Liver (tissue), 9 donors: ENCODE measurements around the gene C18orf54. TPM values are rescaled to one million over a fixed set of nuclear protein-coding genes. Genes with fewer than 3 reads are reported as not detected.

Source experiments
- DNase-seq: peaks from one replicate; pipeline ENCODE4 v3.0.0-alpha.2; 2017; ENCODE audit warnings: low spot score
- H3K27ac ChIP-seq, 2 donors: one replicate each; pipeline ENCODE4 v1.7.0; 2013; ENCODE audit warnings: inconsistent platforms in 2 of 2, low read length in 2 of 2, control low read depth in 1 of 2, low read depth in 1 of 2, mild to moderate bottlenecking in 1 of 2
- H3K27me3 ChIP-seq, 4 donors: one replicate each; pipeline versions ENCODE4 v1.6.1 to v1.7.0; 2013; ENCODE audit warnings: low read length in 3 of 4, inconsistent platforms in 1 of 4, mild to moderate bottlenecking in 1 of 4, moderate library complexity in 1 of 4; ENCODE audit not compliant: control insufficient read depth in 4 of 4, insufficient read depth in 4 of 4
- H3K36me3 ChIP-seq, 4 donors: one replicate each; pipeline versions ENCODE4 v1.6.1 to v1.7.0; 2013; ENCODE audit warnings: low read length in 3 of 4, mild to moderate bottlenecking in 3 of 4, low read depth in 1 of 4, moderate library complexity in 1 of 4; ENCODE audit not compliant: control insufficient read depth in 4 of 4, insufficient read depth in 3 of 4
- H3K4me1 ChIP-seq, 4 donors: one replicate each; pipeline versions ENCODE4 v1.6.1 to v1.7.0; 2013; ENCODE audit warnings: low read length in 3 of 4, mild to moderate bottlenecking in 3 of 4, moderate library complexity in 1 of 4; ENCODE audit not compliant: control insufficient read depth in 4 of 4, insufficient read depth in 4 of 4
- H3K4me3 ChIP-seq, 3 donors: one replicate each; pipeline versions ENCODE4 v1.6.1 to v1.7.0; 2013; ENCODE audit warnings: low read length in 3 of 3, control low read depth in 1 of 3, low read depth in 1 of 3, mild to moderate bottlenecking in 1 of 3
- H3K9ac ChIP-seq, 2 donors: one replicate each; pipeline ENCODE4 v1.7.0; 2013; ENCODE audit warnings: low read length in 2 of 2, mild to moderate bottlenecking in 2 of 2, moderate library complexity in 2 of 2, control low read depth in 1 of 2, low read depth in 1 of 2
- H3K9me3 ChIP-seq, 4 donors: one replicate each; pipeline versions ENCODE4 v1.6.1 to v1.7.0; 2013; ENCODE audit warnings: low read length in 3 of 4; ENCODE audit not compliant: control insufficient read depth in 4 of 4
- EGR1 ChIP-seq, 2 donors: IDR thresholded peaks; 2 replicates each; pipeline ENCODE4 v1.6.1; 2016 to 2018; ENCODE audit warnings: antibody characterized with exemption in 2 of 2, low read depth in 2 of 2
- HNF4A ChIP-seq, 2 donors: conservative IDR thresholded peaks; 2 replicates each; pipeline ENCODE4 v1.6.1; 2016; ENCODE audit warnings: antibody characterized with exemption in 2 of 2, mild to moderate bottlenecking in 2 of 2
- HNF4G ChIP-seq: IDR thresholded peaks from 2 replicates; pipeline ENCODE4 v1.6.1; 2016; ENCODE audit warnings: antibody characterized with exemption
- MAX ChIP-seq: IDR thresholded peaks from 2 replicates; pipeline ENCODE4 v1.6.1; 2016; ENCODE audit warnings: antibody characterized with exemption
- NR2F2 ChIP-seq: IDR thresholded peaks from 2 replicates; pipeline ENCODE4 v1.6.1; 2016; ENCODE audit warnings: antibody characterized with exemption
- RAD21 ChIP-seq, 2 donors: IDR thresholded peaks; 2 replicates each; pipeline ENCODE4 v1.6.1; 2016; ENCODE audit warnings: antibody characterized with exemption in 2 of 2, mild to moderate bottlenecking in 2 of 2
- RXRA ChIP-seq, 2 donors: IDR thresholded peaks; 2 replicates each; pipeline ENCODE4 v1.6.1; 2017 to 2018; ENCODE audit warnings: antibody characterized with exemption in 2 of 2, mild to moderate bottlenecking in 1 of 2
- TAF1 ChIP-seq: conservative IDR thresholded peaks from 2 replicates; pipeline ENCODE4 v1.6.1; 2016; ENCODE audit warnings: antibody characterized with exemption, mild to moderate bottlenecking
- WGBS: extraction: QIAGEN DNeasy Blood & Tissue Kit; methylation state at CpG from one replicate; pipeline ENCODE4 v1.1.7; 2013; 5-methylcytosine and 5-hydroxymethylcytosine counted together
- polyA plus RNA-seq, 2 donors: library from polyadenylated mRNA; stranded (reverse) in 1 of 2; unstranded in 1 of 2; fragments of 200-250 nt in 1 of 2; fragments of >200 nt in 1 of 2; fragmentation: Nextera tagmentation in 1 of 2; extraction: Ambion mirVana in 1 of 2; gene quantifications; one replicate each; pipeline versions ENCODE4 v1.2.1 to v1.2.3, GENCODE V29; 2013 to 2015
- total RNA-seq, 2 donors: library from RNA; depleted of rRNA; stranded (reverse); fragments of >200 nt; gene quantifications; one replicate each; pipeline ENCODE4 v1.2.3, GENCODE V29; 2014
- TF ChIP-seq, protein P1 (sequence below): IDR thresholded peaks from 2 replicates; pipeline ENCODE4 v1.6.1; 2016; ENCODE audit warnings: antibody characterized with exemption, mild to moderate bottlenecking
- TF ChIP-seq, protein P2 (sequence below): IDR thresholded peaks from 2 replicates; pipeline ENCODE4 v1.6.1; 2016; ENCODE audit warnings: antibody characterized with exemption
- TF ChIP-seq, protein P3 (sequence below): fragments of 150-350 bp; IDR thresholded peaks from 2 replicates; pipeline ENCODE4 v1.5.1; 2017; ENCODE audit warnings: improper control_type of control experiment, low read depth, low read length; ENCODE audit not compliant: missing input control
- TF ChIP-seq, protein P4 (sequence below): IDR thresholded peaks from 2 replicates; pipeline ENCODE4 v1.6.1; 2016; ENCODE audit warnings: antibody characterized with exemption
- donor health status: healthy.
- donor health status: healthy.
- donor health status: healthy.
- donor health status: healthy.
- donor health status: healthy.

The C18orf54 gene
- total and polyA plus RNA-seq, 4 donors = 0.21 to 4.9 (median 0.33) TPM

- DNase-seq = no peak
- peak overlapping the region in 1 of 2 donors; percentile 8 for H3K9ac ChIP-seq
- WGBS = 4% methylated on average over 21 of the region's 21 CpGs
These were observed 862 bp downstream of the C18orf54 start for GRCh38 chr18:54358495-54359040.

DNA sequence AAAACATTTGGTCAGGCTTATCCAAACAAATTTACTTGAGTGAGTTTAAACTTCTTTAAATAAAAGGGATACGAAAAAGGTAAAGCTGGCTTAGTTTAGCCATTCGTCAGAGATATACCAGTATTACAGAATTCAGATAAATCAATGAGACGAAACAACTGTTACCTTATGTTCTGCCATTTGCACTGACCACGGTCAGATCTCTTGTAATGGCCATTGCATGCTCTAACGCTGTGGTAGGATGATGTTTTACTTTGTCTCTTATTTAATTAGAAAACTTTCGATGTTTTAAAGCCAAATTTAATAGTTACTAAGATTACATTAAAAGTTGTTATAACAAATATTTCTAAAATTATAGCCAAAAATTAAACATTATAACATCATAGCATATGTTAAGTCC lies 1.5 kb downstream of the C18orf54 start:
- H3K27ac ChIP-seq = no peak overlapping the region
- H3K4me3 ChIP-seq = no peak overlapping the region
- no peak overlapping the region for H3K9ac ChIP-seq
- no peaks in the 10 kb centered on the region for H3K36me3 ChIP-seq
- H3K9me3 ChIP-seq = no peaks in the 10 kb centered on the region
- DNase-seq = no peak
- peaks cover 0 to 19% (median 11%) of the 10 kb centered on the region in 4 donors for H3K4me1 ChIP-seq
- no peak for TF ChIP-seq RAD21 (IDR thresholded peaks at IDR 0.05)
- no peak for TF ChIP-seq TAF1
- no peak for TF ChIP-seq MAX
- TF ChIP-seq EGR1 (IDR thresholded peaks at IDR 0.05; ENCODE audit: low read depth in 2 of 2) = no peak
- TF ChIP-seq RXRA (IDR thresholded peaks at IDR 0.05) = no peak
- TF ChIP-seq NR2F2 = no peak
- TF ChIP-seq, protein P1, sequence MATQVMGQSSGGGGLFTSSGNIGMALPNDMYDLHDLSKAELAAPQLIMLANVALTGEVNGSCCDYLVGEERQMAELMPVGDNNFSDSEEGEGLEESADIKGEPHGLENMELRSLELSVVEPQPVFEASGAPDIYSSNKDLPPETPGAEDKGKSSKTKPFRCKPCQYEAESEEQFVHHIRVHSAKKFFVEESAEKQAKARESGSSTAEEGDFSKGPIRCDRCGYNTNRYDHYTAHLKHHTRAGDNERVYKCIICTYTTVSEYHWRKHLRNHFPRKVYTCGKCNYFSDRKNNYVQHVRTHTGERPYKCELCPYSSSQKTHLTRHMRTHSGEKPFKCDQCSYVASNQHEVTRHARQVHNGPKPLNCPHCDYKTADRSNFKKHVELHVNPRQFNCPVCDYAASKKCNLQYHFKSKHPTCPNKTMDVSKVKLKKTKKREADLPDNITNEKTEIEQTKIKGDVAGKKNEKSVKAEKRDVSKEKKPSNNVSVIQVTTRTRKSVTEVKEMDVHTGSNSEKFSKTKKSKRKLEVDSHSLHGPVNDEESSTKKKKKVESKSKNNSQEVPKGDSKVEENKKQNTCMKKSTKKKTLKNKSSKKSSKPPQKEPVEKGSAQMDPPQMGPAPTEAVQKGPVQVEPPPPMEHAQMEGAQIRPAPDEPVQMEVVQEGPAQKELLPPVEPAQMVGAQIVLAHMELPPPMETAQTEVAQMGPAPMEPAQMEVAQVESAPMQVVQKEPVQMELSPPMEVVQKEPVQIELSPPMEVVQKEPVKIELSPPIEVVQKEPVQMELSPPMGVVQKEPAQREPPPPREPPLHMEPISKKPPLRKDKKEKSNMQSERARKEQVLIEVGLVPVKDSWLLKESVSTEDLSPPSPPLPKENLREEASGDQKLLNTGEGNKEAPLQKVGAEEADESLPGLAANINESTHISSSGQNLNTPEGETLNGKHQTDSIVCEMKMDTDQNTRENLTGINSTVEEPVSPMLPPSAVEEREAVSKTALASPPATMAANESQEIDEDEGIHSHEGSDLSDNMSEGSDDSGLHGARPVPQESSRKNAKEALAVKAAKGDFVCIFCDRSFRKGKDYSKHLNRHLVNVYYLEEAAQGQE = no peak
- 63% methylated on average over 6 of the region's 6 CpGs for WGBS
- H3K27me3 ChIP-seq = no peaks in the 10 kb centered on the region

More at GRCh38 chr18:54358495-54359040, 862 bp downstream of the C18orf54 start:
- H3K27me3 ChIP-seq = no peaks in the 10 kb centered on the region
- H3K27ac ChIP-seq = peak overlapping the region in 1 of 2 donors; percentile 5
- peaks cover 0 to 19% (median 11%) of the 10 kb centered on the region in 4 donors for H3K4me1 ChIP-seq
- no peaks in the 10 kb centered on the region for H3K36me3 ChIP-seq
- H3K9me3 ChIP-seq = no peaks in the 10 kb centered on the region
- H3K4me3 ChIP-seq = peak overlapping the region; percentile 62 to 91 (median 66)
- TF ChIP-seq, protein P1 = no peak
- TF ChIP-seq, protein P2, sequence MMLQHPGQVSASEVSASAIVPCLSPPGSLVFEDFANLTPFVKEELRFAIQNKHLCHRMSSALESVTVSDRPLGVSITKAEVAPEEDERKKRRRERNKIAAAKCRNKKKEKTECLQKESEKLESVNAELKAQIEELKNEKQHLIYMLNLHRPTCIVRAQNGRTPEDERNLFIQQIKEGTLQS = no peak
- TF ChIP-seq TAF1 = no peak
- TF ChIP-seq, protein P3, sequence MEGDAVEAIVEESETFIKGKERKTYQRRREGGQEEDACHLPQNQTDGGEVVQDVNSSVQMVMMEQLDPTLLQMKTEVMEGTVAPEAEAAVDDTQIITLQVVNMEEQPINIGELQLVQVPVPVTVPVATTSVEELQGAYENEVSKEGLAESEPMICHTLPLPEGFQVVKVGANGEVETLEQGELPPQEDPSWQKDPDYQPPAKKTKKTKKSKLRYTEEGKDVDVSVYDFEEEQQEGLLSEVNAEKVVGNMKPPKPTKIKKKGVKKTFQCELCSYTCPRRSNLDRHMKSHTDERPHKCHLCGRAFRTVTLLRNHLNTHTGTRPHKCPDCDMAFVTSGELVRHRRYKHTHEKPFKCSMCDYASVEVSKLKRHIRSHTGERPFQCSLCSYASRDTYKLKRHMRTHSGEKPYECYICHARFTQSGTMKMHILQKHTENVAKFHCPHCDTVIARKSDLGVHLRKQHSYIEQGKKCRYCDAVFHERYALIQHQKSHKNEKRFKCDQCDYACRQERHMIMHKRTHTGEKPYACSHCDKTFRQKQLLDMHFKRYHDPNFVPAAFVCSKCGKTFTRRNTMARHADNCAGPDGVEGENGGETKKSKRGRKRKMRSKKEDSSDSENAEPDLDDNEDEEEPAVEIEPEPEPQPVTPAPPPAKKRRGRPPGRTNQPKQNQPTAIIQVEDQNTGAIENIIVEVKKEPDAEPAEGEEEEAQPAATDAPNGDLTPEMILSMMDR = no peak
- TF ChIP-seq, protein P4, sequence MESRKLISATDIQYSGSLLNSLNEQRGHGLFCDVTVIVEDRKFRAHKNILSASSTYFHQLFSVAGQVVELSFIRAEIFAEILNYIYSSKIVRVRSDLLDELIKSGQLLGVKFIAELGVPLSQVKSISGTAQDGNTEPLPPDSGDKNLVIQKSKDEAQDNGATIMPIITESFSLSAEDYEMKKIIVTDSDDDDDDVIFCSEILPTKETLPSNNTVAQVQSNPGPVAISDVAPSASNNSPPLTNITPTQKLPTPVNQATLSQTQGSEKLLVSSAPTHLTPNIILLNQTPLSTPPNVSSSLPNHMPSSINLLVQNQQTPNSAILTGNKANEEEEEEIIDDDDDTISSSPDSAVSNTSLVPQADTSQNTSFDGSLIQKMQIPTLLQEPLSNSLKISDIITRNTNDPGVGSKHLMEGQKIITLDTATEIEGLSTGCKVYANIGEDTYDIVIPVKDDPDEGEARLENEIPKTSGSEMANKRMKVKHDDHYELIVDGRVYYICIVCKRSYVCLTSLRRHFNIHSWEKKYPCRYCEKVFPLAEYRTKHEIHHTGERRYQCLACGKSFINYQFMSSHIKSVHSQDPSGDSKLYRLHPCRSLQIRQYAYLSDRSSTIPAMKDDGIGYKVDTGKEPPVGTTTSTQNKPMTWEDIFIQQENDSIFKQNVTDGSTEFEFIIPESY = no peak
- TF ChIP-seq HNF4A (conservative IDR thresholded peaks at IDR 0.05) = no peak
- TF ChIP-seq HNF4G = no peak
